Fibroblast of gingiva (primary cell): ENCODE measurements around the gene LARGE1.

Experiments used
- DNase-seq: peaks from one replicate; pipeline ENCODE4 v3.0.0-alpha.2; 2011; ENCODE audit warnings: low read depth

The LARGE1 gene

DNA sequence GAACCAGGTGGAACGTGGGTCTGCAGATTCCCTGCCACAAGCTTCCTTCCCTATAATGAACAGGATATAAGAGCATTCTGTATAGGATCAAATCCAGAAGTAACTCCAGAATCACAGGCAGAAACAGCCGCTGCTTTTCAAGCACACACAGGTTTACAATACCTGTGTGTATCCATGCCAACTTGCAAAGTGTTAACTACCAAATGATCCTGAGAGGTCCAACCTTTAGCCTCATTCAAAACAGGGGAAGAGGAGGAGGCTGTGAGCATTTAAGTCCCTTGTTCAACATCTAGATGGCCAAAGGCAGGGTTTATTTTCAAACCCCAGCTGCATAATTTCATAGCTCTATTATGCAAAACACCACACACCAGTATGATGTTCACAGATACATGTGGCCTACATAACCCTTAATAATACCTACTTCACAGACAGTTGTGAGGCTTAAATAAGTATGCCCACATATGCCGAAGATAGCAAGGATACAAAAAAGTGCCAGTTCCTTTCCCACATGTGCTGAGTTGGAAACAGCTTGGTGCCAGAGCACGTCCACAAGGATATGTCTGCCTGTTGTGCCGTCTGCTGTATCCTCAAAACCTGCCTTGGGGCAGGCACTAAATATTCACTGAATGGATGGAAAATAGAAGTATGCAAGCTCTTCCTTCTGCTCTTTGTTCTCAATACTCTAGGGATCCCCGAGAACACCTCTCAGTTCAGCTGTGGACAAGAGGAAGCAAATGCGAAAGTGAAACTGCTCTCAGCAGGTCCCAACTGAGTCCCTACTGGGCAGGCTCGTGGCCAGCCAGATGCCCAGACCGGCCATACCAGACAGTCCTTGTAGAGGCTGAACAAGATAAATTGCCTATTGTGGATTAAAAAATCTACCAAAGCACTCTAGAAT, 66.8 kb downstream of the LARGE1 start:
- DNase-seq = peak; percentile 68

DNA sequence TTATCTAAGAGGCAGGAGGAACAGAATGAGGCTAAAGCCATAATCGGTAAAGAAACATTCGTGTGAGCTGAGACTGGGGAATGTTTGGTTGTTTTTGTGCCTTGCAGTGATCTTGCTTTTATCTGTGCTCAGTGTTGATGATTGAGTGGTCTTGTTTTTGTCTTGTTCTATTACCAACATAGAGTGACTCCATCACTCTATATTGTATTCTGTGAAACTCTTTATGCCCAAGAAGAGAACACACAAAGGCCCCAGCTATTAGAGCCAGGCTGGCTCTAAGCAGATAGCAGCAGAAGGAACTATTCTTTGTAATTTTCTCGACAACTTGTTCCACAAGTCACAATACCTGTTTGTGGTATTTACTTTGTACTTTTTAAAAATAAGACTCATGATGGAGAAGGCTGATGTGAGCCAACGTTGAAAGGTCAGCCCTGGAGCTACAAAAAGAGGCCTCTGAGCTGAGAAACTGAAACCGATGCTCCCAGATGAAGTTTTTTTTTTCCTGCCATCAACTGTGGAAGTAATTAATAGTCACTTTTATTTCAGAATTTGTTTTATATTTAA, 68.4 kb downstream of the LARGE1 start:
- DNase-seq = no peak

DNA sequence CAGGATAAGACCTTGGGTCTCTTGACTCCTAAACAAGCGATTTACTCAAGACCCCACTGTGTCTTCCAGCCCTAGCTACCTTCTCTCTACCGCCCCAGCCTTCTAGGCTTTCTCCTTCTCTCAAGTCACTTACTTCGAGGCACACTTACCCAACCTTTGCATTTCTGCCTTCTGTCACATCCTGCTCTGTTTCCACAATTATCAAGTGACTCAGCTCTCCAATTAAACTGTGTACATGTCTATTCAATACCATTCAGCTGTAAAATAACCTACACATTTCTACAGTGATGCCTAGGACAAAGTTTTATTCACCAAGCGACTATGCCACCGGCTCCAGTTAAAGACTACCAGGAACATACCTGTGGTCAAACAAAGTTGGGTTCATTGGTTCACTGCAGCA, 69.0 kb downstream of the LARGE1 start:
- no peak for DNase-seq

DNA sequence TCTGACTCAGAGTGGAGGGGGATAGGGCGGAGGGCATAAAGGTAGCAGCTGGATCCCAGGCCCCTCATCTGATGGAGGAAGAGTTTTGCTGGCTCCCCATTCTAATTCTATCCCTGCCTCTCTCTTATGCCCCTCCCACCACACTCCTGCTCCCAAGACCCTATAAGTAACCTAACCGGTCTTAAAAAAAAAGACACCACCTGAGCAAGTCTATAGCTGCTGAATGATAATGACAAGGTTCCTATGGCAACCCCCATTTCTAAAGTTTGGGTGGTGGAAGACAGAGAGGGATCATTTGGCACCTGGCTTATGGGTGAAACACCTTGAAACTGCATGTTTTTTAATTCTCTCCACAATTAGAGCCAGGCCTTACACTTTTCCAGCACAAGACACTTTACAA, 69.6 kb downstream of the LARGE1 start:
- no peak for DNase-seq

DNA sequence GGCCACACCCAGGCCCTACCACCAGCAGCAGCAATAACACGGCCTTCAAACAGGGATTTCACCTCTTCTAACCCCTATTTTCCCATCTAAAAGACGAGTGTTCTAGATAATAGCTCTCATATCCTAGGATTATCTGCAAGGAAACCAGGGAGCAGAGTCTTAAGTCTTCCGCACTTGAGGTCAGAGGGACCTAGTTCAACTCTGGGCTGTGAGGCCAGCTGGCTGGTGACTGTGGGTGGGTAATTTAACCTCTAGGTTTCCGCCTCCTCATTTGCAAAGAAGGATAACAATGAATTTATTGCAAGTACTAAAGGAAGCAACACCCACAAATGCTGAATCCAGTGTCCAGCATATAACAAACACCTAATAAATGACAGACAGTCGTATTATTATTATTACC, 70.1 kb downstream of the LARGE1 start:
- no peak for DNase-seq

DNA sequence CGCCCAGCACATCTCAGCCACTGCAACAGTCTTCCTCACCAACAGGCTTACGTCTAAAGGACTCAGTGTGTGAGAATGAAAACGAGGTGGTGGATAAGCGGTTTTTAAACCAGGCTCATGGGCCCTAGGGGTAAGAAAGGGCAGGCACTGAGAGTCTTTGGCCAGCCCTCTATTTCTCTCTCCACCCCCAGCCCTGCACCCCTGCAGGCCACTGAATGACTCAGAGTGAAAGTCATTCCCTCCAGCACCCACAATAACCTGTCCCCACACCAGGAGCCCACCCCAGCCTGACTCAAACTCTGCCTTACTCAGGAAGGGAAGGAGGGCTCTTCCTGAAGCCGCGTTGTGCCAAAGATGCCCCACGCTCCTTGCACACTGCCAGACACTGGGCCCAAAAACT, 72.0 kb downstream of the LARGE1 start:
- DNase-seq = no peak

DNA sequence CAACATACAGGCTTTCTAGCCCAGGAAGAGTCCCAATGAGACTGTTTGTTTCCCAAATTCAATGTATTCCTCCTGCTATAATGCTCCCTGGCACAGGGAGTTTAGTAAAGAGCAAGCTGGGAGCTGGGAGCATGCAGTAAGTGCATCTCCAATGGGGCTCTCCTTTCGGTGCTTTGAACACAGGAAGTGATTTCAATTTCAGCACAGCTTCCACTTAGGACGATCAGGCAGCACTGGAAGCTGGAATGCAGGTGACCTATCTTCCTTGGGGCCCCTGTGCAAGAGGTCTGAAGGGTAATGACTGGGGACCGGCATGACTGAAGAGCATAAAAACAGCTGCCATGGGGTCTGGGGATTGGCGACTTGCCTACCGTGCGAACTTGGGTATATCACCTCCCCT, 76.0 kb downstream of the LARGE1 start:
- no peak for DNase-seq

DNA sequence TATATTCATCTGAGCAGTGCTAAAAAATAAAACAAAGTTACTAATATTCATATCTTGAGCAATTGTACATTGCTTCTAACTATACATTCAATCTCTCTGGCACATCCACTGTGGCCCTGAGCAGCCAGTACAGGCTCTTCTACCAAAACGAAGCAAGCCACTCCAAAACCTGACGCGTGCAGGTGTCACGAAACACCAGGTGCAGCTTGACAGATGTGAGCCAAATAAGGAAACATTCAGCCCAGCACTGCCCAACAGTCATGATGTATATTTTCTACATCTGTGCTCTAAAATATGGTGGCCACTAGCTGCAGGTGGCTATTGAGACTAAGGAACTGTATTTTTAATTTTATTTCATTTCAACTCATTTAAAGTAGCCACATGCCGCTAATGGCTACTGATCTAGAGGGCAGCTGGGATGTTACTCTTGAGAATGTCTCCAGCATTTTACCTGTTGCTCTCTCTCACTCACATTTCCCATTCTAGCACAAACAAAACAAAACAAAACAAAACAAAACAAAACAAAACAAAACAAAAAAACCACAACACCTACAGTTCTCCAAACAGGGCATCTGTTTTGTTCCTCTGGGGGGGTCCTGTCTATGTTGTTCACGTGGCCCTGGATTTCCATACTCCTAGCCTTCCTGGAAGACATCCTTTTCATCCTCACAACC, 77.7 kb downstream of the LARGE1 start:
- DNase-seq = no peak

DNA sequence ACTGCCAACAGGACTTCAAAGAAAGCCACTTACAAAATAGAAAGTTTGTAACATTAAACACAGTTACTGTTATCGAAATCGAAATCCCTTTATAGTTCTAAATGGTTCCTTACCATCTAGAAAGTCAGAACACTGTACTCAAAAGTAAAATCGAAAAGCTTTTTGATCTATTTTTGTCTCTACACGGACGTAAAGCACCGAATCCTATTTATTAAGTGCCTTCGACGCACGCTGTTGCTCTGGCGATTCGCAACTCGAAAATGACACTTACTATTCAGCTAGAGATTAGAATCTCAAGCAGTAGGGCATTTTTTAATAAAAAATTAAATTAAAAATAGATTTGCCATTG, 78.3 kb downstream of the LARGE1 start:
- no peak for DNase-seq

DNA sequence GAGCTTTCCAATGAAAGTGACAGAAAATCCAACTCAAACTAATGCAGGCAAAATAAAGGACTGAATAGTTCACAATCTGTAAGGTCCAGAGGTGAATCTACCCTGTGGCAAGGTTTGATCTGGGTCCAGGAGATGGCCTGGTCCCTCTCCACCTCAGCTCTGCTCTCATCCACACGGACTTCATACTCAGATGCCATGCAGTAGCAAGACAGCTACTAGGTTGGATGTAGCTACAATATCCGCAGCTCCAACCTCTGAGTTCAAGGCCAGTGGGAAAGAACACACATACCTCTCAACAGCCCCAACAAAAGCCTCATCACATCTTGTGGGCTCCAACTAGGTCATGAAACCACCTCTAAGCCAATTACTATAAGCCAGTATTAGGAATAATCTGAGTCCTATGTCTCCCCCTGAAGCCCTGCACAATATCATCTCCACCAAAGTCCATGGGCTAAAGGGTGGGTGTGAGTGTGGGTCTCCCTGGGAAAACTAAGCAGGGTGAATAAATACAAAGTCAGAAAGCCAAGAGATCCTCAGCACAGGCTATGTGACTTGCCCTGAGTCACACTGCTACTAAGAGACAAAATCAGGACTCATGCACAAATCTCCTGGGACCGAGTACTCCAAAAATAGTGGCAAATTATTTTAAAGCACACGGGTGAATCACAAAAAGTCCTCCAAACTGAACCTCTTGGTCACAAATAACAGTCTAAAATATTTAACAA, 78.8 kb downstream of the LARGE1 start:
- DNase-seq = no peak

DNA sequence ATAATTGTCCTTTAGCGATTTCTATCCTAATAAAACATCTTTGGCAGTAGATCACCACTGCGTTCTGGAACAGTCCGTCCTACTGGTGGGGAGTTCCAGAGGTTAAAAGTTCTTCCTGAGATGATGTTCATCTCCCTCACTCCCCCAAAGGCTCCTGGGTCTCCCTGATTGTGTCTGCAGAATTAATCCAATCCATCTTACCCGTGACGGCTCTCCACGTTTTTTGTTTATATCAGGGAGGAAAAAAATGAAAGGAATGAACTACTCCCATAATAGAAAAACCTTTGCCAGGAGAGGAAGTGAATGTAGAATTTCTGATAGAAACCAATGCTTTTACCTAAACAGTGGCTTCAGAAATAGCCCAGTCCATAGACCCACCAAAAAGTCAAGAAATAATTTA, 81.6 kb downstream of the LARGE1 start:
- DNase-seq = no peak

DNA sequence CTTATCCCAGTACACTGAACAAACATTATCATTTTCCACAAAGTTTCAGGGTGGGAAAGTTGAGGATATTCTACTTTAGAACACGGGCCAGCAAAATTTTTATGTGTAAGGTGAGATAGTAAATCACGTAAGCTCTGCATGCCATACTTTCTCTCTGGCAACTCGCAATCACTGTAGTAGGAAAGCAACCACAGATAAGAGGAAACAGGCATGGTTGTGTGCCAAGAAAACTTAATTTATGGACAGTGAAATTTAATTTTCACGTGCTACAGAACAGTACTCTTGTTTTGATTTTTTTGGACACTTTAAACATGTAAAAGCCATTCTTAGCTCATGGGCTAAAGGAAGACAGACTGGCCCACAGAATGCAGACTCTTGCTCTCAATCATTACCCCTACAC, 82.5 kb downstream of the LARGE1 start:
- no peak for DNase-seq

DNA sequence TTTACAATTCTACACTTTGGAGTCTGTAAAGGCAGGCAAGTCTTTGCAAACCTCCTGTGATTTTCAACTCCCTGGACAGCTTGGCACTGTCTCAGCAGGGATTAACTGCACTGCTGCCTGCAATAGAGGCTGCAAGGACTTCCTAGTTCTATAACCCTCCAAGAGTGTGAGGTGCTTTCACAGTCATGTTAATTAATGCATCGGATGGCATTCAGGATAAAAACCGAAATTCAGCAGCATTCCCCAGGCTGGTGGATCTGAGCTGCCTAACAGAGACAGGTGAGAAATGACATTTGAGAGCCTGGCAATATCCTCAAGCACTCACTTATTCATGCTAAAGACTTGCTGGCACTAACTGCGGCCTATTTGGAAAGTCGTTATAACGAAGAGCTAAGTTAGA, 85.0 kb downstream of the LARGE1 start:
- DNase-seq = no peak

DNA sequence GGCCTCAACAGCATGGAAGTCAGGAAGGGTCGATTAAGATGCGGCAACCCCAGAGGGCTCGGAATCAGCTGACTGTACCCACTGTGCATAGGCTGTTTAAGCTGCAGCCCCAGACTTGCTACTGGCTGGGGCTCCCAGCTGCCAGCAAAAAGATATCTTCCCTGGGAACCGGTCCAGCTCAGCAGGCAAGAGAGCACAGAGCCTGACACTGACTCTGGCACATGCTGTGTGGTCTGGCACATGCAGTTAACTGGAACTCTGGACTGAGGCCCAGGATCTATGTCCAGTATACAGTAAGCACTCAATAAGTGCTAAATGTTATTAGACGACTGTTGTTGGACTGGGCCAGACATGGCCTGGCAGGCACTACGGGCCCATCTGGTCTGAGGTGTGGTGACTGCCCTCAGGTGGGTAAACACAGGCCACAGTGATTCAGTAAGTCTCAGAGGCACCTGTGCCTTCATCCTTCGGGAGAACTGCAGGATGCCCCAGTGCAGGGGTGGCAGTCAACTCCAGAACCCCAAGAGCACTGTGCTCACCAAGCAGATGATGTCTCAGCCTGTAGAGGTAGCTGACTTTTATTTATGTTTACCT, 87.6 kb downstream of the LARGE1 start:
- no peak for DNase-seq

DNA sequence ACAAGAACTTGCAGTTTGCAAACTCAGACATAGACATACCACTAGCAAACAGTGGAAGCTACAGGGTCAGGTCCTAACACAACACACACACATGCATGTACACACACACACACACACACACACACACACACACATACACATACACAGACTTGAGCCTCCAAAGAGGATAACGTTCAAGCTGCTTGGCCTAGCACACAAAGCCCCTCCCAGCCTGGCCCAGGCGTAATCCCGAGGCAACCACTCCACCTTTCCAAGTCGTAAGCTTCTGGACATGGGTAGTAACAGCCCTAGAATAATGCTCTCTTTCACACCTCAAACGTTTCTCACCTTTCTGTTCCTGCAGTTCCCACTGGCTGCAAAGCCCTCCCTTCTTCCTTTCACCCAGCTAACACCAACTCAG, 88.6 kb downstream of the LARGE1 start:
- DNase-seq = no peak

DNA sequence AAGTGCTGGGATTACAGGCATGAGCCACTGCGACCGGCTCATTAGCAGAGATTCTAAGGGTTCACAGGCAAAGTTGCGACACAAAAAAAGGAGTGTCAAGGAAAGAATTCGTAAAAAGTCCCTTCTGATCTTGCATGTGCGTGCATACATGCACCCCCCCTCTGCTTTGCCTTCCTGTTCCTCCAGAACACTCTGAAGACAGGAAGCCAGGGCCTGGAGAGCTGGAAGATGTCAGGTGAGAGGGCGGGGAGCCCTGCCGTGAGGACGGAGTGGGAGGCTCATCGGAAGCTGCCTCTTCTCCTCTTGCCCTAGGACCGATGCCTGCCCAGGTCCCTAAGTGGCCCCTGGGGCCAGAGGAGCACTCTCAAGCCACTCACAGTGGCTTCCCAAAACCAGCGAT, 89.1 kb downstream of the LARGE1 start:
- no peak for DNase-seq

DNA sequence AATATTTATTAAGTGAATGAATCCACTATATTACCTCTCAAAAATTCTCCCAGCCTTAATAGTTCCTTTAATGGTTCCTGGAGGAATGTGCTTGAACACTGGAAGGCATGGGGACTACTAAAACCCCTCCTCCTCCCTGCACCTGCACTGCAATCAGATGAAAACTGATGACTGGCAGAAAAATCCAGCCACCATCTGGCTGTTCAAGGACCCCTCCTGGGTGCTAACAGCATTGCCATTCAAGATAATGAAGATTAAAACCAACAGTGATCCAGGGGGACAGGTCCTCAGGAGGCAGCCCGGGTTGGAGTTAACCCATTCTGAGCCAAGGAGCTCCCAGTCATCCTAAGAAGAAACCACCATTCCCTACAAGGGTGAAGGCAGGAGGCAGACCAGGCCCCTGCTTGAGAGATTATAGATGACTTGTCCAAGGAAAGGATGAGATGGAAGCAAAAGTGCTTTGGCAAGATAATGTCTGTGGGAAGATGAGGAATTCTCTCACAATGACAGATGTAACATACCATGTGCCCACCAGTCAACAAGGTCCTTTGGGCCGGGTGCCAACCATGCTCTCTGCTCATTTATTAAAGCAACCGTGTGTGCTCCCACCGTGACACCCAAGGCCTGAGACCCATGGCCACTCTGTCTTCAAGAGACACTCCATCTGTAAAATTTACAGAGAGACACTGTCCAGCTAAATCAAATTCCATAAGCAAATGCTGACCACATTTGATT, 90.6 kb downstream of the LARGE1 start:
- DNase-seq = no peak

DNA sequence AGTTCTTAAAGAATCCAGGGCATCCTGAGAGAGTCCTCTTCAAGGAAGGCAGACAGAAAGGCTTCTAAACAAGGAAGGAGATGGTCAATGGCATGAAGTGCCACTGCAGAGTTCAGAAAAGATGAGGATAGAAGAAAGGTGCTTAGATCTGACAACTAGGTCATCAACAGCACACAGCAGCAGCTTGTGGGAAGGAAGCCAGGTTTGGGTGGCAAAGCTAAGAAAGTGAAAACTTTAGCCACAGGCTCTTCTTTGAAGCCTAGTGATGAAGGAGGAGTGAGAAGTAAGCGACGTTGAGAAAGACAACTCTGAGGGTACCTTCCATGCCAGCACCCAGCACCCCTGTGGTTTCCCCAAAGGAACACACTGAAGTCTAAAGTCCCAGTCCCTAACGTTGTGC, 92.0 kb downstream of the LARGE1 start:
- DNase-seq = no peak

DNA sequence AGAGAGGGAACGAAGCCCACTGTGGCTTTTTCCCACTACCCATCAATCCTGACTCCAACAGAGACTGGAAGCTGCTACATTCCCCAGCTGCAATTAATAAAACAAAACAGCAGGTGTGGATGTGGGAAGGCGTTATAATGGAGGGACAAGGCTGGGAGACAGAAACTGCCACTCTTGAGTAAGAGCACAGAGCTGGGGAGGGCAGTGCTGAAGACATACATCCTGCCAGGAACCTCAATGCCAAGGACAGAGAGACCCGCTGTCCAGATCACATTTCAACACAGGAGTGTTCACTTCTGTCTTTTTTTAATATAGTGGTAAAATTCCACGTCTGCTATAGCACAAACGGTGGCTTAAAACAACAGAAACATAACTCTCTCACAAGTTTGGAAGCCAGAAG, 94.5 kb downstream of the LARGE1 start:
- no peak for DNase-seq

DNA sequence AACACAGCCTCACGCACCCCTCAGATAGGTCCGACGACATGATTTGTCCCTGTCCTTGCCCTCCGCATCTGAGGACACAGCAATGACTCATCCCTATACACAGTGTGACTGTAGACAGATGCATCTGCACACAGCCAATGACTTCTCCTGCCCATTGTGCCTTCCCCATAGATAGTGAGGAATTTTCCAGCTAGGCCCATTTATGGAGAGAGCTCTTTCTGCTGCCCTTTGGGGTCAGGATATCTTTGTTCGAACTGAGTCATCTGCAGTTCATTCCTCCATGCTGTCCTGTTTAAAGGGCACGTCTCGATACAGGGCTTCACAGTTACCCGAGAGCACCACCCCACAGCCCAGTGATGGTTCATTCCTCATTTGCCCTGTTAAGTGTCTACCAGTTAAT, 96.7 kb downstream of the LARGE1 start:
- no peak for DNase-seq

DNA sequence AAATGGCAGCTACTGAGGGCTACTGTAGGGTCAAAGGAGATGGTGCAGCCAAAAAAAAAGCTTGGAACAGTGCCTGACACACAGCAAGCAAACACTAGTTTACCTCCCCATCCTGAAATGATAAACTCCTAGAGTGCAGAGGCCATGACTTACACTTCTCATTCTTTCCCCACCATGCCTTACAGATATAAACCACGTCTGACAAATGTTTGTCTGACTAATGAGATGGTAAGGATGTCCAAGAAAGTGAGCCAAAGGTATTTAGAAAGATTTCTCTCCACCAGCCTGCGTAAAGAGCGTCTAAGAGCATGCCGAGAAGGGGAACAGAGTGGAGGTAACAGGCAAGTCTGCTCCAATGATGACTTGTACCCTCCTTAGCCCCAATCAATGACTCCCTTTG, 99.0 kb downstream of the LARGE1 start:
- DNase-seq = no peak

DNA sequence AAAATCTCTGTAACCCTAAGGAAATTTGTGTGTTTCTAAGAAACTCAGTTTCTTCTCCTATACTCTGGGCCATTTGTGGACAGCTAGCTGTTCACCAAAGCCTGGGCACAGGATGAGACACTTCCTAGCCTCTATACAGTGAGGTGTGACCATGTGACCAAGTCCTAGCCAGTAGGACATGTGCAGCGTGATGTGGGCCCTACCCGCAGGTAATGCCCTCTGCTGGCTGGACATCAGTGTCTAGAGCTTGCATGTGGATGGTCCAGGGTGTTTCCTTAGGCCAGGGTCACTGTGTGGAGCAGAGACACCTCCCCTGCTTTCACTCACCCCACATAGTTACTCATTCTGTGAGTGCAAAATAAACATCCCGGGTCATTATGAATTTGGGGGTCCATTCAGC, 100.5 kb downstream of the LARGE1 start:
- no peak for DNase-seq
